Stimulated activated CD4-positive, alpha-beta T cell treated with anti-CD3 and anti-CD28 coated beads, Interleukin-4, amount 100 ng/mL, for 48 hours (primary cell): ENCODE data around the gene RGPD4.

Experiments used
- DNase-seq, 2 donors: peaks; one replicate each; pipeline ENCODE4 v3.0.0-alpha.2; 2020; ENCODE audit warnings: low read depth in 2 of 2

RGPD4 gene

DNA sequence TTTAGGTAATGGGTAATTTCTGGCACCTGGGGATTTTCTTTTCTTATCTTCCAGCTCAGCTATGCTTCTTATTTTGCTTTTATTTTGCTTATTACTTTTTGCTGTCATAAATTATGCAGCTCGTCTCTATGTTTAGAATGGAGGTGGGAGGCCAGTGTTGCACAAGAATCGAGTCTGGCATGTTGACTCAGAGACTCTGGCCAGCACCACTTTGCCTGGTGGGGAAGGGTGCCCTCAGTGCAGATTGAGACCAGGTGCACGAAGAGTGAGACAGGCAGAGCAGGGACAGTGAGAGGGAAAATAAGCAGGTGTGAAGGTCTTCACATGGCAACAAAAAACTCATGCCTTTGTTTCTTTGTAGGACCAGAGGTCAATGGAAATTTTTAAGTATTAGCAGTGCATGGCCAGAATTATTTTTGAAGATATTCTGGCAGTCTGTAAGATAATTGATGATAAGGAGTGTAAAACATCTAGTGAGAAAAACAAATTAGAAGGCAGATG, 100.4 kb downstream of the RGPD4 start:
- DNase-seq = no peak

DNA sequence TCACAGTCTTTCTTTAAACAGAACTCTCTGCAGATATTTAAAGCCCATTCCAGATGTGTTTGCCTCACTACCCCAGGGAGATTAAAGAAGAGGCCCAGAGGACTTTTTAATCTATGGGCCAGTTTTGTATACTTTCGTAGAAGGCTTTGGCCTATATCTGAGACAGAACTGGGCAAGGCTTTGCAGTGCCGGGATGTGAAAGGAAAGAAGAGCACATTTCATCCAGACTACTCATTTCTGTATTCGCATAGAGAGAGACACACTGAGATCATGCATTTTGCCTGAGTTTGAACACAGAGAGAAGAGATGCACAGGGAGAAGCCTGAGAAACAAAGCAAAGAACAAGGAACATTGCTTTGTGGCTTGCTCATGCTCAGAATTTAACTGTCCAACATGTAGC, 104.7 kb downstream of the RGPD4 start:
- no peak for DNase-seq

DNA sequence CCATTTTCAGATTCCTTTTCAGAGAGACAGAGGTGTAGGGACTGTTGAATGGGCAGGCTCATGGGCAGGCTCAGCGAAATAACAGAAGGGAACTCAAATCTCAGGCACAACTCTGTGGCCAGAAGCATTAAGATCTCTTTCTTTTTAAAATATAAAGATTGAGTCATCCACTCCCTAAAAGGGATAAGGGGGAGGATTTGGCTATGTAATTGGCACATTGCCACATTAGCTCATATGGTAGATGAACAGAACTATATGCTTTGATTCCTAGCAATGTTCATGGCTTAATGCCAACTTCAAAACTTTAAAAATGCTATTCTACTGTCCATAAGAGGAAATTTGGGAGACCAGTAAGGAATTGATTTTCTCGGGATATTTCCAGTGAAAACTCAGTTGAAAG, 105.8 kb downstream of the RGPD4 start:
- no peak for DNase-seq

DNA sequence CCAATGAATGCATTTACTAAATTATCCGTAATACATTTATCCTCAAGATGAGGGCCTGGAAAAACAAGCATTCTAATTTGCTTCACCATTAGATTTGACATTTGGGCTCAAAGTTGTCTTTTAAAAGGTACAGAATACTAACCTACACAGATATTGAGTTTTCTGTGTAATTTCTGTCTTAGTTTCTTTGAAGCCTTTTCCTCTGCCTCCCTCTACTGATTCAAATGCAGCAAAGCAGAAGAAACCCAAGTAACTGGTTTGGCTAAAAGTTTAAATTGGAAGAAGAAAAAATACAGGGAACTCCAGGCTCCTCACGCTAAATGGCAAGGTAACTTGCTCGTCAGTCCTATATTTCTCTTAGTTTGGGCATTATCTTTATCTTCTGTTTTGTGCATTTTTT, 106.3 kb downstream of the RGPD4 start:
- no peak for DNase-seq

DNA sequence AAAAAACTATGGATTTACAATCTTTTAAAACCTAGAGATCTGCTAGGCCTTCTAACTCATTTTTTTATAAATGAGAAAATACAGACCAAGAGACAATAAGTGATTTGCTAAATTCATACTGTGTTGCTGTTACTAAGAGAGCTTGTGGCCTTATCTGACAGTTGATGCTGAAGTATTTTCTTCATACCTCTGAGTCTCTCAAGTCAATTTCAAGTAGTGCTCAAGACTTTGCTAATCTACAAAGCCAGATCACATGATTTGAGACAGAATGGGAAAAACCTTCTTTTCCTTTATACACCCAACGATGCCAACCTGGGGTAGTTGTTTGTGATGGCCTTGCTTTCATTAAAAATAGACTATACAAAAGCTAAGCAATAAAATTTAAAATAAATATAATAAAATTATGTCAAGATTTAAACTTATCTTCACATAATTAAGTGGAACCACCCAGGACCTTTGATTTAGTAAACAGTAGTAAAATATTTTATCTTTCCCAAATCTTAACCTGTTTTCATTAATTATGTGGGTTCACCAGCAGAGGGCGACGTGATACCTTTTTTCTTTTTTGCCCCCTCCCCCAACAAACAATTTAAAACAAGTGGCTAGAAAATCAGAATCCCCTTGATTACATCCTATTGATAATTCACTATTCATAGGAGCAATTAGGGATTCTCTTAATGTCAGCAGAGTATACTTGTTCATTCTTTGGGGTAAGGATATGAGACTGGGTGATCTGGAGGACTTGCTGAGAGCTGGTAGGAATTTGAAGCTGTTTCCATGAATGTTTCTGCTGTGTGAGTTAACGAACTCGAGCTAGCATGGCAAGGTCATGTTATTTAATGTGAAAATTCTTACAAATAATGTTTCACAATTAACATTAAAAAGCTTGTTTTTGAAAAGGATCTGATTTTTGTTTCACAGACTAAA, 110.0 kb downstream of the RGPD4 start:
- peak in 1 of 2 donors; percentile 8 for DNase-seq
